NCI-H146 treated with DMSO at 0.1 percent for 48 hours (cell line): Measurements from ENCODE around the gene MGAT2.
"Not testable (repeated sequence)": the region's sequence is repeated elsewhere in the genome, so short reads cannot be mapped to it uniquely, and the experiment has no call there.

Source experiments
- DNase-seq: peaks from one replicate; lab custom pipeline; 2025; ENCODE audit not compliant: unreplicated experiment; lab: John Stamatoyannopoulos, UW

Gene MGAT2

DNA sequence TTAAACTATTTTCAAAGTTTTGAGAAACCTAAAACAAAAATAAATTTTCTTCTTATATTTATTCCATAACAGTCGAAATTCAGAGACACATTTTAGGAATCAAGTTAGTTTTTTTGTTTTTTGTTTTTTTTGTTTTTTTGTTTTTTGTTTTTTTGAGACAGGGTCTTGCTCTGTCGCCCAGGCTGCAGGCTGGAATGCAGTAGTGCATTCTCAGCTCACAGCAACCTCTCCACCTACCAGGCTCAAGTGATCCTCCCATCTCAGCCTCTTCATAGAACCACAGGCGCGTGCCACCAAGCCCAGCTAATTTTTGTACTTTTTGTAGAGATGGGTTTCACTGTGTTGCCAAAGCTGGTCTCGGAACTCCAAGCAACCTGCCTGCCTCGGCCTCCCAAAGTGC lies 32.9 kb downstream of the MGAT2 start:
- DNase-seq: no peak

DNA sequence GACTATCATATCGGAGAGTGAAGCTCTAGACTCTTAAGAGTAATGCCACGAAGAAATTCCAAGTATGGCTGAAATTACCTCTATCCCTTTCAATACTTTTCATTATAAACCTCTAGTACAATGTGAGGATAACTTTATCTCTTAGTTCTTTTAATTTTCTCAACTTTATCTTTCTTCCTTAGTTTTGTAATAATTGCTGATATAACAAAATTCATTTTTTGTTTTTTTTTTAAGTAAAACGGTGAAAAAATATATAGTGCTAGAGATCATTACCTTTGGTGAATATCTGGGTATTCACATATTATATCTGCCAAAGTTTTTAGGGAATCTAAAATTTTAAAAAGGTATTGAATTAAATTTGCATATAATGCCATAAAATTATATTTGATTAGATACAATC lies 33.9 kb downstream of the MGAT2 start:
- DNase-seq: no peak

DNA sequence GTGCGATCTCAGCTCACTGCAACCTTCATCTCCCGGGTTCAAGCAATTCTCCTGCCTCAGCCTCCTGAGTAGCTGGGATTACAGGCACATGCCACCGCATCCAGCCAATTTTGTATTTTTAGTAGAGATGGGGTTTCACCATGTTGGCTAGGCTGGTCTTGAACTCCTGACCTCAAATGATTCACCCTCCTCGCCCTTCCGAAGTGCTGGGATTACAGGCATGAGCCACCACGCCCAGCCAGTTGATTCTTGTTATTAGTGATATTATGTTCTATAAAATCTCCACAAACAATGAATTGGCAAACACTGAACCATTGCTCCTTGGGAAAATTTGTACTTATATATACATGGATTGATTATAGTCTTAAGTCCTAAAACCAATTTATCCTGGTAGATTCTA lies 36.9 kb downstream of the MGAT2 start:
- DNase-seq: not testable (repeated sequence)

DNA sequence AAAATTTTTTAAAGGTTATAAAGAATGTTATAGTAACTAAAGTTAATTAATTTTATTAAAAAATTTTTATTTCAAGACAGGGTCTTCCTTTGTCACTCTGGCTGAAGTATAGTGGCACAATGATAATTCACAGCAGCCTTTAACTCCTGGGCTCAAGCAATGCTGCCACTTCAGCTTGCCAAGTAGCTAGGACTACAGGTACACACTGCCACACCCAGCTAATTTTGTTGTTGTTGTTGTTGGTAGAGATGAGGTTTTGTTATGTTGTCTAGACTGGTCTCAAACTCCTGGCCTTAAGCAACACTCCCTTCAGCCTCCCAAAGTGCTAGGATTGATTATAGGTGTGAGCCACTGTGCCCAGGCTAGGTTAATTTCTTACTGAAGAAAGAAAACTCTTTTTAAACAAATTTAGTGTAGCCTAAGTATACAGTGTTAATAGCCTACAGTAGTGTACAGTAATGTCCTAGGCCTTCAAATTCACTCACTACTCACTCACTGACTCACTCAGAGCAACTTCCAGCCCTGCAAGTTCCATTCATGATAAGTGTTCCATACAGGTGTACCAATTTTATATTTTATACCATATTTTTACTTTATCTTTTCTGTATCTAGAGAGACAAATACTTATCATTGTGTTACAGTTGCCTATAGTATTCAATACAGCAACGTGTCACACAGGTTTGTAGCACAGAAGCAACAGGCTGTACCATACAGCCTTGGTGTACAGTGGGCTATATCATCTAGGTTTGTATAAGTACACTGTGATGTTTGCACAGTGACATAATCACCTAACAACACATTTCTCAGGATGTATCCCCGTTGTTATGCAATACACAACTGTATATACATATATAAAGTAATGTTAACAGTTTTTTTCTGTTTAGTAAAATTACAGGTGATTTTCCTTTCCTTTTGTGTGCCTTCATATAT lies 39.2 kb downstream of the MGAT2 start:
- no peak for DNase-seq

DNA sequence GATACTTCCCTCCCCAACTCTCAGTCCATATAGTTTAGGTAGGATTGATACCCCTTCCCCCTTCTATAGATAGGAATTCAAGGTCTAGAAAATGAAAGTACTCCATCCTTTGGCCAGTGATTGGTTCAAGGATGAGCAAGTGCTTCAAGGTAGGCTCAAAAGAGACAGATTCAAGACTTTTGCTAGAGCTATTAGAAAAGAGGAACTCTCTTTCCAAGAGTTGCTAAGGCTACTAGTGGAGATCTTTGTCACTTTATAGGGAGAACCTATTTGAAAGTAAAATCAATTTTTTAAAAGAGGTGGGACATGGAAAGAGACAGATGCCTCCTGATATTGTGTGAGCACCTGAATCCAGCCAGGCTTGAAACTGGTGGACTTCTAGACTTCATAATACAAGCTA lies 49.9 kb downstream of the MGAT2 start:
- no peak for DNase-seq
